ENCODE measurements around the gene ATE1. TPM values are rescaled to one million over a fixed set of nuclear protein-coding genes. Genes with fewer than 3 reads are reported as not detected.
A peak's percentile ranks its signal among the peaks of the same experiment; 100 is the strongest.
"Not testable (repeated sequence)": the region's sequence is repeated elsewhere in the genome, so short reads cannot be mapped to it uniquely, and the experiment has no call there.

ATE1 gene
- total RNA-seq, 1 donor from 2014 or later = 34.4 TPM

DNA sequence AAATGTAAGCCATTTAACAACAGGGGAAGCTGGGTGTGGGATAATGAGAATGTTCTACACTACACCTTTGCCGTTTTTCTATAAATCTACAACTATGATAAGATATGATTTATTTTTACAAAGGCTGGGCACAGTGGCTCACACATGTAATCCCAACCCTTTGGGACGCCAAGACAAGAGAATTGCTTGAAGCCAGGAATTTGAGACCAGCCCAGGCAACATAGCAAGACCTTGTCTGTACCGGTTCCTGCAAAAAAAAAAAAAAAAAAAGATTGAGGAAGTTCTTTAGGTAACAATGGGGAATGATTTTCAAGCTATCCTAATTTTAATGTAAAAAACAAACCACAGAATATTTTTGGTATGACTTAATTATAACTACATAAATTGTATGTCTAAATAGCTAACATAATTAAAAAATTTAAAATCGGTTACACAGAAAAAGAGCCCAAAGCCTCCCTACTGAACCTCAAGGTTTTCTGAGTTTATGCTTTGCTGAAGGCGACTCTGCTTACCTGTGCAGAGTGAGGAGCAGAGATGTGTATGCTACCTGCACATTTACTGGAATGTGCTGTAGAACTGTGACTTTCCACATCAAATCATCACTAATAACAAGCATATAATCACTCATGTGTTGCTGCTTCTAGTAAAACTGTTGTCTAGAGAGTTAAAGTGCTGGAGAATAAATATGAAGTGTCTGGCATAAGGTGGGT is 163.4 kb downstream of the ATE1 start:
- Histone ChIP-seq H3K4me1 (peaks cover 3% of the 10 kb centered on the region), H3K27me3 (ENCODE audit: low read depth) (no peaks in the 10 kb centered on the region), H3K4me3 (no peak overlapping the region), H3K36me3 (peaks cover 29% of the 10 kb centered on the region), H3K9me3 (replicated peaks) (peaks cover 25% of the 10 kb centered on the region), H3K27ac (replicated peaks) (no peak overlapping the region)
- intact Hi-C loops (cut with micrococcal nuclease) = no loop called here
- no peak for DNase-seq
- TF ChIP-seq, protein P1, sequence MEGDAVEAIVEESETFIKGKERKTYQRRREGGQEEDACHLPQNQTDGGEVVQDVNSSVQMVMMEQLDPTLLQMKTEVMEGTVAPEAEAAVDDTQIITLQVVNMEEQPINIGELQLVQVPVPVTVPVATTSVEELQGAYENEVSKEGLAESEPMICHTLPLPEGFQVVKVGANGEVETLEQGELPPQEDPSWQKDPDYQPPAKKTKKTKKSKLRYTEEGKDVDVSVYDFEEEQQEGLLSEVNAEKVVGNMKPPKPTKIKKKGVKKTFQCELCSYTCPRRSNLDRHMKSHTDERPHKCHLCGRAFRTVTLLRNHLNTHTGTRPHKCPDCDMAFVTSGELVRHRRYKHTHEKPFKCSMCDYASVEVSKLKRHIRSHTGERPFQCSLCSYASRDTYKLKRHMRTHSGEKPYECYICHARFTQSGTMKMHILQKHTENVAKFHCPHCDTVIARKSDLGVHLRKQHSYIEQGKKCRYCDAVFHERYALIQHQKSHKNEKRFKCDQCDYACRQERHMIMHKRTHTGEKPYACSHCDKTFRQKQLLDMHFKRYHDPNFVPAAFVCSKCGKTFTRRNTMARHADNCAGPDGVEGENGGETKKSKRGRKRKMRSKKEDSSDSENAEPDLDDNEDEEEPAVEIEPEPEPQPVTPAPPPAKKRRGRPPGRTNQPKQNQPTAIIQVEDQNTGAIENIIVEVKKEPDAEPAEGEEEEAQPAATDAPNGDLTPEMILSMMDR (IDR thresholded peaks at IDR 0.05; ENCODE audit: borderline replicate concordance) = no peak

- H3K27ac ChIP-seq (replicated peaks); intact Hi-C loops (cut with micrococcal nuclease): not testable (repeated sequence)
- H3K4me1 ChIP-seq = peaks cover 11% of the 10 kb centered on the region
Measured at GRCh38 chr10:121757241-121757640, 170.6 kb downstream of the ATE1 start.

GRCh38 chr10:121755496-121755895 is 172.3 kb downstream of the ATE1 start:
- H3K27ac ChIP-seq (replicated peaks); H3K27me3 ChIP-seq (ENCODE audit: low read depth); H3K4me3 ChIP-seq; DNase-seq; intact Hi-C loops (cut with micrococcal nuclease): not testable (repeated sequence)
- Histone ChIP-seq H3K9me3 (replicated peaks) (peaks cover 52% of the 10 kb centered on the region), H3K4me1 (peaks cover 11% of the 10 kb centered on the region), H3K36me3 (peaks cover 44% of the 10 kb centered on the region)

More at GRCh38 chr10:121757241-121757640, 170.6 kb downstream of the ATE1 start:
- peaks cover 57% of the 10 kb centered on the region for H3K9me3 ChIP-seq (replicated peaks)
- H3K36me3 ChIP-seq = peaks cover 51% of the 10 kb centered on the region
- not testable (repeated sequence) for DNase-seq; H3K27me3 ChIP-seq (ENCODE audit: low read depth); H3K4me3 ChIP-seq

DNA sequence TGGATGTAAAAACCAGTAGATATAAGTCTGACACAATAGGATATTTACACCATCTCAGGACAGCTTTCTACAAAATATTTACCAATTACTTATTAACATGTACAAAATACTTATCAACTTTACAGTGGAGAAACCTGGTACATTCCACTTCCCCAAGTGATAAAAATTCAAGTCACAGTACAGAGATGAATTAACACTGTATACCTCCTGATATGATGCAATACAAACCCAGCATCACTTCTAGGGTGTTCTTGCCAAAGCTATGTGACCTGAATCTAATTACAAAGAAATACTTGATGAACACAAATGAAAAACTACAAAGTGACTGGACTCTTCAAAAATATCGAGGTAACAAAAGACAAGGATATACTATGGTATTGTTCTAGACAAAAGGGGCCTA is 173.2 kb downstream of the ATE1 start:
- TF ChIP-seq, protein P1 (IDR thresholded peaks at IDR 0.05; ENCODE audit: borderline replicate concordance) = no peak
- Histone ChIP-seq H3K4me3 (no peak overlapping the region), H3K36me3 (peaks cover 36% of the 10 kb centered on the region), H3K27ac (replicated peaks) (no peak overlapping the region), H3K4me1 (peaks cover 11% of the 10 kb centered on the region), H3K9me3 (replicated peaks) (peaks cover 44% of the 10 kb centered on the region), H3K27me3 (ENCODE audit: low read depth) (no peaks in the 10 kb centered on the region)
- intact Hi-C loops (cut with micrococcal nuclease) = no loop called here
- DNase-seq = no peak

DNA sequence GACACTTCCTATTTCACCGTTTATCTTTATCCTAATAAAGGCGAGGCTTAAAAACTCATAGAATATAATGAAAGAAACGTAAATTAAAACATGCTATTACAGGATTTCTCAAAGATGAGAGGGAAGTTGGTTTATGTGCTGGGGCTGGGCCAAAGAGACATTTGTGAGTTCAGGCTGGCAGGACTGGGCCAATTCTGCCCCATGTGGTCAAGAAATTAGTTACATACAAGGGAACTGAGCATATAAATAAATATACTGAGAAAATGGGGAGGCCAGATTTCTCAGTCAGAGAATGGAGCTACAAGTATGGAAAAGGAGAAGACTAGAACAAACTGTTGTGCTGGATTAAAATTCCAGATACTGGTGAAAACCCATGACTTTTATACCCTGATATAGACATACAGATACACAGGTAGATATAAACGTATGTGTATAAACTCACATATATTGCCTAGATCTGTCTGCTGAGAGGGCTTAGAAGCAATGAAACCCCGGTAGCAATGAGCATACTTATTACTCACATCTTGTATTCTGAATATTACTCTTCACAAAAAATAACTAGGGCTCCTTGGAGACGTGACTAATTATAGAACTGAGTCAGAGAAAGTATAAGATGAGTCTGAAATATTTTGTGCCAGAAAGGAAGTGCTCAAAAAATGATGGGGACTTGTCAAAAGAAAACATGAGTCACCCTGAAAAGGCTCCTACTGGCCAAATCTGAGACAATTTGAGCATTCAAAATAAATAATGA is 173.9 kb downstream of the ATE1 start:
- intact Hi-C loops (cut with micrococcal nuclease) = no loop called here
- Histone ChIP-seq H3K4me1 (peaks cover 11% of the 10 kb centered on the region), H3K27me3 (ENCODE audit: low read depth) (no peaks in the 10 kb centered on the region), H3K36me3 (peaks cover 28% of the 10 kb centered on the region), H3K4me3 (no peak overlapping the region), H3K27ac (replicated peaks) (no peak overlapping the region), H3K9me3 (replicated peaks) (peaks cover 36% of the 10 kb centered on the region)
- TF ChIP-seq, protein P1 (IDR thresholded peaks at IDR 0.05; ENCODE audit: borderline replicate concordance) = peak; percentile 24
- DNase-seq = no peak

DNA sequence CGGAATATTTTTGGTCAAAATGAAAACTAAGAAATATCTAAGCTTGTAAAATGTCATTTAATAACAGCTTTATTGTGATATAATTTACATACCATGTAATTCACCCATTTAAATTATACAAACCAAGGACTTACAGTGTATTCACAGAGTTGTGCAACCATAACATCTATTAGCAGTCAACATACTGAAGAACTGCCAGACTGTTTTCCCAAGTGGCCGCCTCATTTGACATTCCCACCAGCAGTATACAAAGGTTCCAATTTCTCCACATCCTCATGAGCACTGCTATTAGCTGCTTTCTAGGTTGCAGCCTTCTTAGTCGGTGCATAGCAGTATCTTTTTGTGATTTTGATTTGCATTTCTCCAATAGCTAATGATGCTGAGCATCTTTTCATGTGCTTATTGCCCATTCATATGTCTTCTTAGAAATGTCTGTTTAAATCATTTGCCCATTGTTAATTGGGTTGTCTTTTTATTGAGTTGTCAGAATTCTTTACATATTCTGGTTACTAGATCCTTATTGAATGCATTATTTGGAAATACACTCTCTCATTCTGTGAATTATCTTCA is 176.6 kb downstream of the ATE1 start:
- peaks cover 3% of the 10 kb centered on the region for H3K36me3 ChIP-seq
- intact Hi-C loops (cut with micrococcal nuclease) = no loop called here

More for the DNA sequence above, 176.6 kb downstream of the ATE1 start:
- Histone ChIP-seq H3K4me3 (no peak overlapping the region), H3K27ac (replicated peaks) (no peak overlapping the region), H3K27me3 (ENCODE audit: low read depth) (no peaks in the 10 kb centered on the region), H3K9me3 (replicated peaks) (peaks cover 10% of the 10 kb centered on the region), H3K4me1 (peaks cover 16% of the 10 kb centered on the region)
- DNase-seq = no peak
- TF ChIP-seq, protein P1 (IDR thresholded peaks at IDR 0.05; ENCODE audit: borderline replicate concordance) = no peak

Data from left ventricle myocardium inferior (tissue), 1 donor.